CD8-positive, alpha-beta memory T cell (primary cell): ENCODE data around the gene PTRHD1. TPM values are rescaled to one million over a fixed set of nuclear protein-coding genes. Genes with fewer than 3 reads are reported as not detected.
A peak's percentile ranks its signal among the peaks of the same experiment; 100 is the strongest.

ENCODE experiments used
- CTCF ChIA-PET: fragments of 350-600 bp; sonication (Branson Sonifier 250); formaldehyde crosslinking; loops from one replicate; lab custom pipeline; 2021; ENCODE audit warnings: antibody characterized with exemption; lab: Charles Lee
- POLR2A ChIA-PET: fragments of 350-600 bp; sonication (Branson Sonifier 250); formaldehyde crosslinking; loops from one replicate; lab custom pipeline; 2021; ENCODE audit warnings: antibody characterized with exemption; lab: Charles Lee
- DNase-seq, 5 donors: peaks; one replicate each; pipeline versions ENCODE4 v3.0.0 to v3.0.0-alpha.2; 2020 to 2022; ENCODE audit warnings: mixed read lengths in 1 of 5
- H3K27ac ChIP-seq: one replicate; pipeline ENCODE4 v1.7.0; 2013; ENCODE audit warnings: low read depth, mild to moderate bottlenecking, low read length, moderate library complexity
- H3K27me3 ChIP-seq: 2 replicates; pipeline ENCODE4 v1.7.0; 2013; ENCODE audit warnings: low read length, mild to moderate bottlenecking; ENCODE audit not compliant: insufficient read depth, poor library complexity, severe bottlenecking
- H3K36me3 ChIP-seq: 2 replicates; pipeline ENCODE4 v1.7.0; 2013; ENCODE audit warnings: mild to moderate bottlenecking, low read length, moderate library complexity; ENCODE audit not compliant: insufficient read depth
- H3K4me1 ChIP-seq: 2 replicates; pipeline ENCODE4 v1.7.0; 2013; ENCODE audit warnings: mild to moderate bottlenecking, low read length, moderate library complexity; ENCODE audit not compliant: insufficient read depth
- H3K4me3 ChIP-seq: 2 replicates; pipeline ENCODE4 v1.7.0; 2013; ENCODE audit warnings: mild to moderate bottlenecking, low read length
- H3K9me3 ChIP-seq: 2 replicates; pipeline ENCODE4 v1.7.0; 2013; ENCODE audit warnings: mild to moderate bottlenecking, low read length
- H3K27ac Mint-ChIP-seq, 8 donors: one replicate each; pipeline ENCODE4 v1.8.0; 2020 to 2021; ENCODE audit warnings: mixed read lengths in 8 of 8, mild to moderate bottlenecking in 6 of 8, inconsistent platforms in 3 of 8, moderate library complexity in 3 of 8
- H3K27me3 Mint-ChIP-seq, 2 donors: one replicate each; pipeline ENCODE4 v1.8.0; 2020 to 2021; ENCODE audit warnings: mixed read lengths in 2 of 2, mild to moderate bottlenecking in 1 of 2, moderate library complexity in 1 of 2
- H3K36me3 Mint-ChIP-seq, 3 donors: one replicate each; pipeline ENCODE4 v1.8.0; 2020 to 2021; ENCODE audit warnings: mixed read lengths in 3 of 3, inconsistent platforms in 1 of 3, mild to moderate bottlenecking in 1 of 3
- H3K4me1 Mint-ChIP-seq, 3 donors: one replicate each; pipeline ENCODE4 v1.8.0; 2020 to 2021; ENCODE audit warnings: mixed read lengths in 3 of 3, inconsistent platforms in 1 of 3, mild to moderate bottlenecking in 1 of 3
- H3K4me3 Mint-ChIP-seq, 7 donors: one replicate each; pipeline ENCODE4 v1.8.0; 2020 to 2021; ENCODE audit warnings: mixed read lengths in 7 of 7, mild to moderate bottlenecking in 6 of 7, moderate library complexity in 4 of 7, inconsistent platforms in 2 of 7
- H3K9me3 Mint-ChIP-seq, 5 donors: one replicate each; pipeline ENCODE4 v1.8.0; 2020 to 2022; ENCODE audit warnings: mixed read lengths in 5 of 5, mild to moderate bottlenecking in 3 of 5, moderate library complexity in 2 of 5, inconsistent platforms in 1 of 5
- polyA plus RNA-seq: library from polyadenylated mRNA; unstranded; fragments of 300-500 nt; fragmentation: Illumina TruSeq; gene quantifications from one replicate; pipeline ENCODE4 v1.2.3, GENCODE V29; 2021
- total RNA-seq, 2 experiments: library from RNA; stranded (reverse); gene quantifications; one replicate each; pipeline ENCODE4 v1.2.3, GENCODE V29; 2021

Gene PTRHD1
- total and polyA plus RNA-seq, 3 experiments from 2014 or later: 24.7 to 44.5 (median 29.2) TPM

DNA sequence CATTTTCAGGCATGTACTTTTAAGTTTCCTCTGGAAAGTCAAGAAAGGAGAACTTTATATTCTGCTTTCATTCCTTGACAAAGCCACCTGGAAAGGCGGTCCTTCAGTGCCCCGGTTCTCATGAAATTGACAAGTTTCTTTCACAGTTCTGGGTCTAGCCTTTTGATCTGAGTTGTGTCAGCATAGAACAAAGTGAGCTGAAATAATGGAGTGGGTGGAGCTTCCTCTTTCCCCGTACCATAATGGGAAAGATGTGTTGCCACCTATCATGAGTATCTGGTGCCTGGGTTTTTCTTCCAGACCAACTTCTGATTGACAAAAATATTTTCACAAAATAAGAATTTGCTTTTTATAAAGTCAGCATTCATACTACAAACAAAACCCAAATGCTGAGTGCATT lies 49.3 kb downstream of the PTRHD1 start:
- no peaks in the 10 kb centered on the region for H3K9me3 ChIP-seq
- H3K36me3 Mint-ChIP-seq: peaks cover 8 to 56% (median 19%) of the 10 kb centered on the region in 3 donors
- H3K27ac Mint-ChIP-seq: peak overlapping the region in 7 of 8 donors; percentile 21 to 77 (median 60)
- ChIA-PET POLR2A (no interaction called here), CTCF (no interaction called here)
- peaks cover 4% of the 10 kb centered on the region for H3K36me3 ChIP-seq
- no peak overlapping the region for H3K4me3 ChIP-seq
- H3K4me1 ChIP-seq: peaks cover 31% of the 10 kb centered on the region
- no peaks in the 10 kb centered on the region for H3K27me3 Mint-ChIP-seq
- H3K27me3 ChIP-seq: no peaks in the 10 kb centered on the region
- H3K27ac ChIP-seq: no peak overlapping the region
- H3K4me3 Mint-ChIP-seq: peak overlapping the region in 3 of 7 donors; percentile 6 to 63 (median 29)
- peaks cover 38 to 63% (median 45%) of the 10 kb centered on the region in 3 donors for H3K4me1 Mint-ChIP-seq
- DNase-seq: no peak
- H3K9me3 Mint-ChIP-seq: no peaks in the 10 kb centered on the region

GRCh38 chr2:24742730-24743129 lies 50.5 kb downstream of the PTRHD1 start:
- Histone ChIP-seq H3K9me3 (no peaks in the 10 kb centered on the region), H3K4me1 (peaks cover 31% of the 10 kb centered on the region), H3K36me3 (peaks cover 4% of the 10 kb centered on the region), H3K27ac (no peak overlapping the region), H3K4me3 (no peak overlapping the region), H3K27me3 (no peaks in the 10 kb centered on the region)
- Mint-ChIP-seq H3K4me1 (peaks cover 40 to 71% (median 48%) of the 10 kb centered on the region in 3 donors), H3K4me3 (no peak overlapping the region), H3K27me3 (no peaks in the 10 kb centered on the region), H3K36me3 (peaks cover 8 to 57% (median 19%) of the 10 kb centered on the region in 3 donors), H3K9me3 (no peaks in the 10 kb centered on the region), H3K27ac (peak overlapping the region in 3 of 8 donors; percentile 20 to 75 (median 46))
- no peak for DNase-seq
- ChIA-PET POLR2A (no interaction called here), CTCF (no interaction called here)

GRCh38 chr2:24740142-24740541 lies 53.0 kb downstream of the PTRHD1 start:
- Histone ChIP-seq H3K4me1 (peaks cover 27% of the 10 kb centered on the region), H3K36me3 (peaks cover 4% of the 10 kb centered on the region), H3K27me3 (no peaks in the 10 kb centered on the region), H3K27ac (no peak overlapping the region), H3K4me3 (no peak overlapping the region), H3K9me3 (no peaks in the 10 kb centered on the region)
- peak overlapping the region in 7 of 8 donors; percentile 27 to 86 (median 81) for H3K27ac Mint-ChIP-seq
- ChIA-PET CTCF (no interaction called here), POLR2A (no interaction called here)
- peak overlapping the region in 2 of 7 donors; percentile 14 to 47 for H3K4me3 Mint-ChIP-seq
- H3K27me3 Mint-ChIP-seq: no peaks in the 10 kb centered on the region
- no peak for DNase-seq
- H3K9me3 Mint-ChIP-seq: no peaks in the 10 kb centered on the region
- H3K4me1 Mint-ChIP-seq: peaks cover 35 to 63% (median 40%) of the 10 kb centered on the region in 3 donors
- peaks cover 3 to 46% (median 19%) of the 10 kb centered on the region in 3 donors for H3K36me3 Mint-ChIP-seq

Other genes starting within 250 kb of the PTRHD1 start
- 10 to 100 TPM; 43.0 to 51.7 TPM for gene CENPO, start within 50 bp of the PTRHD1 start, total RNA-seq
- gene CENPO, start within 50 bp of the PTRHD1 start, polyA plus RNA-seq: 4.2 TPM
- 10 to 100 TPM; 90.9 to 95.4 TPM for gene ADCY3, start 126.8 kb upstream of the PTRHD1 start, total RNA-seq
- gene ADCY3, start 126.8 kb upstream of the PTRHD1 start, polyA plus RNA-seq: 8.8 TPM
- 1 to 10 TPM; 4.4 to 4.7 TPM for gene DNAJC27, start 178.6 kb upstream of the PTRHD1 start, total RNA-seq
- gene DNAJC27, start 178.6 kb upstream of the PTRHD1 start, polyA plus RNA-seq: 2.8 TPM
- gene EFR3B, start 248.7 kb upstream of the PTRHD1 start, total RNA-seq: under 1 TPM; 0.20 to 0.27 TPM
- gene EFR3B, start 248.7 kb upstream of the PTRHD1 start, polyA plus RNA-seq: 0.16 TPM